Chondrocyte (in vitro differentiated cells): Measurements from ENCODE around the gene CDR2L. TPM values are rescaled to one million over a fixed set of nuclear protein-coding genes. Genes with fewer than 3 reads are reported as not detected.

Source experiments
- DNase-seq: peaks from one replicate; pipeline ENCODE4 v3.0.0; 2021; ENCODE audit warnings: mixed read lengths, low spot score
- H3K27ac Mint-ChIP-seq: one replicate; pipeline ENCODE4 v1.8.0; 2021; ENCODE audit warnings: mild to moderate bottlenecking, moderate library complexity, mixed read lengths; ENCODE audit not compliant: unreplicated experiment
- H3K27me3 Mint-ChIP-seq: 2 replicates; pipeline ENCODE4 v1.8.0; 2021; ENCODE audit warnings: low read depth, mixed read lengths
- H3K36me3 Mint-ChIP-seq: 2 replicates; pipeline ENCODE4 v1.8.0; 2021; ENCODE audit warnings: low read depth, mixed read lengths
- H3K4me1 Mint-ChIP-seq: 2 replicates; pipeline ENCODE4 v1.8.0; 2021; ENCODE audit warnings: low read depth, mild to moderate bottlenecking, mixed read lengths
- H3K4me3 Mint-ChIP-seq: one replicate; pipeline ENCODE4 v1.8.0; 2021; ENCODE audit warnings: mild to moderate bottlenecking, moderate library complexity, mixed read lengths; ENCODE audit not compliant: unreplicated experiment
- H3K9me3 Mint-ChIP-seq: 2 replicates; pipeline ENCODE4 v1.8.0; 2021; ENCODE audit warnings: low read depth, mixed read lengths
- total RNA-seq: library from RNA; stranded (reverse); gene quantifications from 3 replicates; pipeline ENCODE4 v1.2.1, GENCODE V29; 2021
- TF ChIP-seq, protein P1 (sequence below): fragments of 200-600 bp; sonication (generic); IDR thresholded peaks from 2 replicates; pipeline ENCODE4 v1.5.0; 2021; ENCODE audit warnings: antibody characterized with exemption, mild to moderate bottlenecking, moderate library complexity

CDR2L gene
- total RNA-seq, 1 donor from 2014 or later, result 51.0 TPM

GRCh38 chr17:74945543-74945942 is 41.9 kb upstream of the CDR2L start:
- no peak overlapping the region for H3K4me3 Mint-ChIP-seq
- no peak overlapping the region for H3K27ac Mint-ChIP-seq
- TF ChIP-seq, protein P1, sequence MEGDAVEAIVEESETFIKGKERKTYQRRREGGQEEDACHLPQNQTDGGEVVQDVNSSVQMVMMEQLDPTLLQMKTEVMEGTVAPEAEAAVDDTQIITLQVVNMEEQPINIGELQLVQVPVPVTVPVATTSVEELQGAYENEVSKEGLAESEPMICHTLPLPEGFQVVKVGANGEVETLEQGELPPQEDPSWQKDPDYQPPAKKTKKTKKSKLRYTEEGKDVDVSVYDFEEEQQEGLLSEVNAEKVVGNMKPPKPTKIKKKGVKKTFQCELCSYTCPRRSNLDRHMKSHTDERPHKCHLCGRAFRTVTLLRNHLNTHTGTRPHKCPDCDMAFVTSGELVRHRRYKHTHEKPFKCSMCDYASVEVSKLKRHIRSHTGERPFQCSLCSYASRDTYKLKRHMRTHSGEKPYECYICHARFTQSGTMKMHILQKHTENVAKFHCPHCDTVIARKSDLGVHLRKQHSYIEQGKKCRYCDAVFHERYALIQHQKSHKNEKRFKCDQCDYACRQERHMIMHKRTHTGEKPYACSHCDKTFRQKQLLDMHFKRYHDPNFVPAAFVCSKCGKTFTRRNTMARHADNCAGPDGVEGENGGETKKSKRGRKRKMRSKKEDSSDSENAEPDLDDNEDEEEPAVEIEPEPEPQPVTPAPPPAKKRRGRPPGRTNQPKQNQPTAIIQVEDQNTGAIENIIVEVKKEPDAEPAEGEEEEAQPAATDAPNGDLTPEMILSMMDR, result no peak
- no peaks in the 10 kb centered on the region for H3K9me3 Mint-ChIP-seq
- H3K36me3 Mint-ChIP-seq, result no peaks in the 10 kb centered on the region
- no peaks in the 10 kb centered on the region for H3K4me1 Mint-ChIP-seq
- no peak for DNase-seq
- H3K27me3 Mint-ChIP-seq, result peaks cover 59% of the 10 kb centered on the region

DNA sequence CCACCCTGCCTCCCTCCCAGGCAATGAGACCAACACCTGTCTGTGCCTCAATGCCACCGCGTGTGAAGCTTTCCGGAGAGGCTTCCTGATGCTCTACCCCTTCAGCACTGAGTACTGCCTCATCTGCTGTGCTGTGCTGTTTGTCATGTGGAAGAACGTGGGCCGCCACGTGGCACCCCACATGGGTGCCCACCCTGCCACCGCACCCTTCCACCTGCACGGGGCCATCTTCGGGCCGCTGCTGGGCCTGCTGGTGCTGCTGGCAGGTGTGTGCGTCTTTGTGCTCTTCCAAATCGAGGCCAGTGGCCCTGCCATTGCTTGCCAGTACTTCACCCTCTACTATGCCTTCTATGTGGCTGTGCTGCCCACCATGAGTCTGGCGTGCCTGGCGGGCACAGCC is 40.8 kb upstream of the CDR2L start:
- Mint-ChIP-seq H3K4me1 (no peaks in the 10 kb centered on the region), H3K27ac (no peak overlapping the region), H3K9me3 (no peaks in the 10 kb centered on the region), H3K36me3 (no peaks in the 10 kb centered on the region), H3K4me3 (no peak overlapping the region), H3K27me3 (peaks cover 53% of the 10 kb centered on the region)
- no peak for DNase-seq
- TF ChIP-seq, protein P1, result no peak

DNA sequence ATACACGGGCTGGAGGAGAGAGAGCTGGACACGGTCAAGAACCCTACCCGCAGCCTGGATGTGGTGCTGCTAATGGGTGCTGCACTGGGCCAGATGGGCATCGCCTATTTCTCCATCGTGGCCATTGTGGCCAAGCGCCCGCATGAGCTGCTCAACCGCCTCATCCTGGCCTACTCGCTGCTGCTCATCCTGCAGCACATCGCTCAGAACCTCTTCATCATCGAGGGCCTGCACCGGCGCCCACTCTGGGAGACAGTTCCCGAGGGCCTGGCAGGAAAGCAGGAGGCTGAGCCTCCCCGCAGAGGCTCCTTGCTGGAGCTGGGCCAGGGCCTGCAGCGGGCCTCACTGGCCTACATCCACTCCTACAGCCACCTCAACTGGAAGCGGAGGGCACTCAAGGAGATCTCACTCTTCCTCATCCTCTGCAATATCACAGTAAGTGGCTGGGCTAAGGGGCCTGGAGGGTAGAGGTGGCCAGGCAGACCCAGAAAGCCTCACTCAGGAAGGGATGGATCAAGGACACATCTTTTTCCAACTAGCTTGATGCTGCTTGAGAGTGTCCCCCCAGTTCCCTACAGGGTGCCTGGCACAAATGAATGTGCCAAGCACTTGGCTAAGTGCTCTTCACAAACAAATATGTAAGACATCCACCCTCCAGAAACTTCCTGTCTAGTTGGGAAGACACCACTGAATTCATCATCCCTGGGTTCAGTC is 40.2 kb upstream of the CDR2L start:
- H3K9me3 Mint-ChIP-seq, result no peaks in the 10 kb centered on the region
- no peak overlapping the region for H3K4me3 Mint-ChIP-seq
- H3K36me3 Mint-ChIP-seq, result no peaks in the 10 kb centered on the region
- TF ChIP-seq, protein P1, result no peak
- no peak for DNase-seq
- H3K4me1 Mint-ChIP-seq, result no peaks in the 10 kb centered on the region
- H3K27me3 Mint-ChIP-seq, result peaks cover 48% of the 10 kb centered on the region
- no peak overlapping the region for H3K27ac Mint-ChIP-seq

DNA sequence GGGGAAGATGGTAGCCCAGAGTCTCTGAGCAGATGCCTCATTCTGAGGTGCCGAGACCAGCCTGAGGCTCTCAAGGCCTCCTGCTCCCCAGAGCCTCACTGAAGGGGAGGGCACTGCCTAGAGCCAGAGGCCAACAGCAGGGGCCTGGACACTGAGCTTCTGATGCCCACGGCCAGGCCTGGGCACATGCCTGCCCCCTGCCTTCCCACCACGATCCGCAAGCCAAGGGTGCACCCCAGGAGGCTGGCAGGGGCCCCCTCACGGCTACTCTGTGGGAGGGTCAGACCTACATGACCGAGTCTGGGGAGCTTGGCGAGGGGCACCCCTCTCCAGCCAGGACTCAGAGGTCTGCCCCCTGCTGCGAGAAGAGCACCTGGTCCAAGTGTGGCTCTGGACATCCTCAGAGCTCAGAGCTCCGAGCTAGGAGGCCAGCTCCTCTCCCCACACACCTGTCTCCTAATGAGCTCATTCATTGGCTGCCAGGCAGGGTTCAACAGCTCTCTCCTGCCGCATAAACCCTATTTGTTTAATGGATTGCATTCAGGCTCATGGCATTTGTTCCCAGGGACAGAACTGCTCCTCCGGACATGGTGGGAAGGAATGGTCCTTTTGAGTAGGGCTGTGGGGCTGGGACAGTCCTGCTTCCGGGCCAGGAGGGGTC is 37.8 kb upstream of the CDR2L start:
- Mint-ChIP-seq H3K4me3 (no peak overlapping the region), H3K4me1 (no peaks in the 10 kb centered on the region), H3K9me3 (no peaks in the 10 kb centered on the region), H3K27ac (no peak overlapping the region), H3K27me3 (peaks cover 32% of the 10 kb centered on the region), H3K36me3 (no peaks in the 10 kb centered on the region)
- TF ChIP-seq, protein P1, result no peak
- no peak for DNase-seq

DNA sequence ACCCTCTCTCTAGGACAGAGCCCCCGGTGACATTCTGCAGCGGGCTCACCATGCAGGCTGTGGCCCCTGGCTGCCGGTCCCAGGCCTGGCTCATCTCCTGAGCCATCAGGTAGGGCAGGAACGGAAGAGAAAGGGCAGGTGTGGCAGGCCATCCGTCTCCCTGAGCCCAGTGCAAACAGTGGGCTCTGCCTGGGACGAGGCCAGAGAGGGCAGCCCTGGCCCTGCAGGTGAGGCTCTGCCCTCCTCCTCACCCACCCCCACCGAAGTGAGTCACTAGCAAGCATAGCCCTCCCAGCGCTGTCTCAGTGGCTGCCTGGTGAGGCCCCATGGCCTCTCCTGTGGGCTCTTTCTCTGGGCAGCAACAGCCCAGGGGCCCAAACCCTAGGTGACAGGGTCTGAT is 37.2 kb upstream of the CDR2L start:
- Mint-ChIP-seq H3K4me3 (no peak overlapping the region), H3K9me3 (no peaks in the 10 kb centered on the region), H3K4me1 (no peaks in the 10 kb centered on the region), H3K27ac (no peak overlapping the region), H3K27me3 (peaks cover 30% of the 10 kb centered on the region), H3K36me3 (no peaks in the 10 kb centered on the region)
- no peak for DNase-seq
- TF ChIP-seq, protein P1, result no peak
